GM03348 (cell line): ENCODE results near the gene IMPA2.
"Not testable (repeated sequence)": the region's sequence is repeated elsewhere in the genome, so short reads cannot be mapped to it uniquely, and the experiment has no call there.

Experiments used
- DNase-seq: peaks from one replicate; pipeline ENCODE4 v3.0.0; 2012; ENCODE audit warnings: low spot score

IMPA2 gene

DNA sequence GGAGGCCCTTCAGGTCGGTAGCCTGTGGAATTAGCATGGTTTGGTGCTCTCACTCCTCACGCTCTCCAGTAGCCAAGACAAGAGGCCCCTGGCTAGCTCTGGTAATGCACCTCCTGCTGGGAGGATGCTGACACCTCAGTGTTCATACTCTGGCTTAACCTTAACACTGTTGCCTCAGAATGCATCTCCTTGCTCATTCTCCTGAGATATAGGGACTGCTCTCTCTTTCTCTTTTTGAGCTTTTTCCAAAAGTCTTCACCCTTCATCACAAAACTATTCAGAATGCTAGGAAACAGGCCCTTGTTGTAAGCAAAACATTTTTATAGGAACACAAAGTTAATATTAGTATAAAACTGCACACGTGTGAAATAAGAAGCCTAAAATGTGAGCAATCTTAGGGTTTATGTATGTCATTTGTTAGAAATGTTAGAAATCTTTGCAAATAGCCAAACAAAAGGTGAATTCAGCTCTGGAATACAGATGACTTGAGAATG lies 17.3 kb upstream of the IMPA2 start:
- no peak for DNase-seq

DNA sequence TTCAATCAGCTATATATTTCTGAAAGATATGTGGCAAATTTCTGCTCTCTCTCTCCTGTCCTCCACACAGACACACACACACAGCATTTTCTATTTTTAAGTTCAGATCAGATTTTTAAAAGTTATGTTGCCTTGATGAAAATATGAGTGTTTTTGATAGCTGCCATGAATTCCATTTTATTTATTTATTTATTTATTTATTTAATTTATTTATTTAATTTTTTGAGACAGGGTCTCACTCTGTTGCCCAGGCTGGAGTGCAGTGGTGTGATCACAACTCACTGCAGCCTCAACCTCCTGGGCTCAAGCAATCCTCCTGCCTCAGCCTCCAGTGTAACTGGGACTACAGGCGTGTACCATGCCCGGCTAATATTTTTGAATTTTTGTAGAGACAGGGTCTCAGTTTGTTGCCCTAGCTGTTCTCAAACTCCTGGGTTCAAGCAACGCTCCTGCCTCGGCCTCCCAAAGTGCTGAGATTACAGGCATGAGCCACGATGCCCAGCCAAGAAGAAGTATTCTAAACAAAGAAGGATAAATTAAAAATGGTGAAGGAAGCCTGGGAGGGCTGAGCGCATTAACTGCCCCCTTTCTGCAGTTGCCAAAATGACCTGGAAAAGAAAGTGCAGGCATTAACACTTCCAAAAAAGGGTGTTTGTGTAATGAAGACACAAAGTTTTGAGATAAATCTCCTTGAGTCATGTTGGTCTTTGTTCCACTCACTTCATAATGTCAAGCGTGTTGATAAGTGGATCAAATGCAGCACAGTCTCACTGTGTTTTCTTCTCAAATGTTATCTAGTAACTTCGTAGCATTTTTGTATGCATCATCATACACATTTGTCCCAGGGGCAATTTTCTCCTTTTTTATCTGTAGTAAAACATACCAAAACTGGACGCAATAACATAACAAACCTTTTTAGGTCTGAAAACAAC lies 11.1 kb upstream of the IMPA2 start:
- DNase-seq: no peak

DNA sequence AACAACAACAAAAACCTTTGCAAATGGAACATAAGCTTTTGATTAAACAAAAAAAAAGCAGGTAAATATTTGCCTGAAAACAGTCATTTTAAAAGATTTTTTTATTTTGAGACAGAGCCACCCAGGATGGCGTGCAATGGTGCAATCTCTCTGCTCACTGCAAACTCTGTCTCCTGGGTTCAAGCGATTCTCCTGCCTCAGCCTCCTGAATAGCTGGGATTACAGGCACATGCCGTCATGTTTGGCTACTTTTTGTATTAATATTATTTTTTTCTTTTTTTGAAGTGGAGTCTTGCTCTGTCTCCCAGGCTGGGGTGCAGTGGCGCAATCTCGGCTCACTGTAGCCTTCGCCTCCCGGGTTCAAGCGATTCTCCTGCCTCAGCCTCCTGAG lies 10.5 kb upstream of the IMPA2 start:
- DNase-seq: not testable (repeated sequence)

DNA sequence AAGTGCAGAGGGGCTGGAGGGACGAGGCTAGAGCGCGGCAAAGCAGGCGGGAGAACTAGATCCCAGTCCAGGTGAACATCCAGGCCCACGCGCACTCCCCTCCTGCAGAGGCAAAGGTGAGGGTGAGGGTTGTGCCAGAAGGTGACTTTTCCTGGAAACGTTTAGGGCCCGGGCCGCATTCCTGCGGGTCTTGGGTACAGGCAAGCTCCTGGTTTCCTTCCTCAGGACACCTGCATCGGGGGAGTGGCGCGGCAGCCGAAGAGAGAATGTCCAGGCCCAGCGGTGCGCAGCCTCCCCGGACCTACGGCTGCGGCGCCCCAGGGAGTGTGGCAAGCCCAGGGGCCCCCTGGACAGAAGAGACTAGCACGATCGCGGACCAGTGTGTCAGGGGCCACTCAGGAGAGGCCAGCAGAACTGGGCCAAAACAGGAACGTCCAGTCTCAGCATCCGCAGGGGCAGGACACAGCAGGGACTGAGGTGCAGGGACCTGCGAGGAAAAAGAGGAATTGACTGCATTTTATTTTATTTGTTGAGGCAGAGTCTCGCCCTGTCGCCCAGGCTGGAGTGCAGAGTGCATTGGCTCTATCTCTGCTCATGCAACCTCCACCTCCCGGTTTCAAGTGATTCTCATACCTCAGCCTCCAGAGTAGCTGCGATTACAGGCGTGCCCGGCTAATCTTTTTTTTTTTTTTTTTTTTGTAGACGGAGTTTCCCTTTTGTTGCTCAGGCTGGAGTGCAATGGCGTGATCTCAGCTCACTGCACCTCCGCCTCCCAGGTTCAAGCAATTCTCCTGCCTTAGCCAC lies 8.7 kb upstream of the IMPA2 start:
- DNase-seq: no peak

DNA sequence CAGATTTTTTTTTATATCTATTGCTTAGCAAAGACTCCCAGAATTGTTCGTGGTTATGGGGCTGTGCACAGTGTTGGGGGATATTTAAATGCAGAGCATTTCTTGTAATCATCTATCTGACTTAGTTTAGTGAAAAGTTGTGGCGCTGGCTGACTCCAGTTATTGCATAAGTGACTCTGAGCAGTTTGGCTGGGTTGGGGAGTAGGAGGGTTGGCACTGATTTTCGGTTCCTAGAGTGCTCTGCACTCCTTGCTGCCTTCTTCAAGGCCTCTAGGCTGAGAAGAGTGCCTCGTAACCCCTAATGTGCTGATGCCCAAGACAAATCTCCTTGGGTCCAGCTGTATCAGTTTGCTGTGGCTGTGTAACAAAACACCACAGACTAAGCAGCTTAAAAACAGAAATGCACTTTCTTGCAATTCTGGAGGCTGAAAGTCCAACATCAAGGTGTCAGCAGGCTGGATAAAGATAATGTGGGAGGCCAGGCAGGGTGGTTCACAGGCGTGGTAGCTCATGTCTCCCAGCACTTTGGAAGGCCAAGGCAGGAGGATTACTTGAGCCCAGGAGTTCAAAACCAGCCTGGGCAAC lies 6.5 kb upstream of the IMPA2 start:
- DNase-seq: no peak

DNA sequence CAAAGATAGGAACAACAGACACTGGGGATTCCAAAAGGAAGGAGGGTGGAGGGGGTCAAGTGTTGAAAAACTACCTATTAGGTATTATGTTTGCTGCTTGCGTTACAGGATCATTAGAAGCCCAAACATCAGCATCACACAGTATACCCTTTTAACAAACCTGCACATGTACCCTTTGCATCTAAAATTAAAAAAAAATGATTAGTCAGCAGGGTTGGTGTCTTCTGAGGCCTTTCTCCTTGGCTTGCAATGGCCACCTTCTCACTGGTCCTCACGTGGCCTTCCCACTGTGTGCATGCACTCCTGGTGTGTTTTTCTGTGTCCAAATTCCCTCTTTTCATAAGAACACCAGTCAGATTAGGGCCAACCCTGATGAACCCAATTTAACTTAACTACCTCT lies 5.6 kb upstream of the IMPA2 start:
- DNase-seq: no peak

DNA sequence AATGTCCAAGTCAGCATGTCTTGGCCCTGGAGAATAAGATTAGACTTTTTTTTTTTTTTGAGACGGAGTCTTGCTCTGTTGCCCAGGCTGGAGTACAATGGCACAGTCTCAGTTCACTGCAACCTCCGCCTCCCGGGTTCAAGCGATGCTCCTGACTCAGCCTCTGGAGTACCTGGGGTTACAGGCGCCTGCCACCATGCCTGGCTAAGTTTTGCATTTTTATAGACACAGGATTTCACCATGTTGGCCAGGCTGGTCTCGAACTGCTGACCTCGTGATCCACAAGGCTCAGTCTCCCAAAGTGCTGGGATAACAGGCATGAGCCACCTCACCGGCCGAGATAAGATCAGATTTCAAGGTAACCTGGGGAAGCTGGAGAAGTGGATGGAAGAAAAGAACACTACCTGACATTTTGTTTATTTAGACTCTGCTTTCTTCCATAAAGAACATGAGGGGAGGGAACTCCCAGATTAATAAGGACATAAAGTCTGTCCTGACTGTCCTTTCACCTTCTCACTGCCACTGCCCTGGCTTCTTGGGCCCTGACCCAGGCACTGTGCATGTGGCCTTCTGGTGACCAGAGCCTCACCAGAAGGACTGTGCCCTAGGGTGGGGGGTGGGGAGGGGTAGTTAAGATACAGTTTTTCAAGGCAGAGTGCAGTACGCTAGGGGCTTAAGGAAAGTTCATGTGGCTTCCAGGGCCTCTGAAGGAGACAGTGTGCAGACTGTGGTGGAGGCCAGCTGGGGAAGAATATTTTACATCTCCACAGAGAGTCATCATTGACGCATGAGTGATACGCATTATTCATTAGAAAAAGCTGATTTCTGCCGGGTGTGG lies 4.8 kb upstream of the IMPA2 start:
- DNase-seq: no peak

DNA sequence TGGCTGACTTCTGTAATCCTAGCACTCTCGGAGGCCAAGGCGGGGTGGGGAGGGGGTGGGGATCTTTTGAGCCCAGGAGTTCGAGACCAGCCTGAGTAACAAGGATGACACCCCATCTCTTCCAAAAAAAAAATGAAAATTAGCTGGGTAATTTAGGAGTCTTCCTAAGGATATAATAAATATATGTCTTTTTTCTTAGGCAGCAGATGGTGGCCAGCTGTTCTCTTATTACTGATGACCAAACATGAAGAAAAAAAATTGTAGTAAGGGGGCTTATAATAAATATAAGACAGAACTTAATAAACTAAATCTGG lies 4.2 kb upstream of the IMPA2 start:
- no peak for DNase-seq

DNA sequence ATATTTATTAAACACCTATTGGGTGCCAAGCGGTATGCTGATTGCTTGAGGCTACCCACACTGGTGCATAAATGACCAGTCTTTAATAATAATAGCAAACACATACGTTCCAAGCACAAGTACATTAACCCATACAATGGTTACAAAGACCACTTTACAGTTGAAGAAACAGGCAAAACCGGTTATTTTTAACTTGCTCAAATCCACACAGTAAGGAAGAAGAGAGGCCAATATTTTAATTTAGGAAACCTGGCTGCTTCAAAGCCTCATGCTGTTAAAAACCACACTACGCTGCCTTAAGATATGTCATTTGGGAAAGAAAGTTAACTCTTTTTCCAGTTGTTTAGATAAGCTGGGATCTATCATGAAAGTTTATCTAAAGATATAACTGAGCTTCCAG lies 2.4 kb upstream of the IMPA2 start:
- no peak for DNase-seq

DNA sequence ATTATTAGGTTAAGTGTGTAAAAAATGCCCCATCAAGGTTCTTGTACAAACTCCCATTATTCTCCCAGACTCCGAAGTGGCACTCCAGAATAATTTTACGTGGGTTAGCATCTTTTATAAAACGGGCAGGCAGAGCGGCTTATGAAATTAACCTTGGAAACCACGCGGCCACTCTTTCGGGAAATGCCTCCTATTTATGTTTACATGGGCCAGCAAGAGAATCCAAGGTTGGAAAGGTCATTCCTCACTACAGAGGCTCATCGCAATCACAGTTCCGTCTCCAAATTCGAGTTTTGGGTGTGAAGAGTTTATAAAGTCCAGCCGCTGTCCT lies 1.2 kb upstream of the IMPA2 start:
- no peak for DNase-seq

DNA sequence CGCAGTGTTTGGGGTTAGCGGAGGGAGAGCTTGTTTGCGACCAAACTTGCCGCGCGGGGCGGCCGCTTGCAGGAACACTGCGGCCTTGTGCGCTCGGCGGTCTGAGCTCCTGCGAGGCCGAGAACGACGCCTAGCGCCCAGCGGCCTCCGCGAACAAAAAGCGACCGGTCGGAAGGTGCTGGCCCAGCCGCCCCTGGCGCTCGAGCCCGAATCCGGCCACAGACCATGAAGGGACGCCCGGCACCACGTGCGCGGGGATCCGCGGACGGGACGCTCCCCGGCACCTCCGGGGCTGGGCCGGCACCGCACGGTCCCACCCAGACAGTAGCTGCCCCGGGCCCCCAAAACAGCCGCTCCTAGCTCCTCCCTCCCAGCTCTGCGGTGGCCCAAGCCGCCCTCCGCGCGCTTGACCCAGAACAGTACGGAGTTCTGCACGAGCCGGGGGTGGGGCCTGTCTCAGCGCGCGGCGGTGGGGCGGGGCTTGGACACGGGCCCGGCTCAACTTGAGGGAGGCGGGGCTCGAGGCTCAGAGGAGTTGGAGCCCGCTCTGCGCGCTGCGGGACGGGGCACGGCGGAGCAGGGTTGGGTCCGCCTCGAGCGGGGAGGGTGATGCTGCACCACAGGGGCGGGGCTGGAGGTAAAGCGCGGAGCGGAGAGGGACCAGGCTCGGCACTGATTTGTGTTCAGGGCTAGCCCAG lies 664 bp upstream of the IMPA2 start:
- DNase-seq: peak; percentile 57

DNA sequence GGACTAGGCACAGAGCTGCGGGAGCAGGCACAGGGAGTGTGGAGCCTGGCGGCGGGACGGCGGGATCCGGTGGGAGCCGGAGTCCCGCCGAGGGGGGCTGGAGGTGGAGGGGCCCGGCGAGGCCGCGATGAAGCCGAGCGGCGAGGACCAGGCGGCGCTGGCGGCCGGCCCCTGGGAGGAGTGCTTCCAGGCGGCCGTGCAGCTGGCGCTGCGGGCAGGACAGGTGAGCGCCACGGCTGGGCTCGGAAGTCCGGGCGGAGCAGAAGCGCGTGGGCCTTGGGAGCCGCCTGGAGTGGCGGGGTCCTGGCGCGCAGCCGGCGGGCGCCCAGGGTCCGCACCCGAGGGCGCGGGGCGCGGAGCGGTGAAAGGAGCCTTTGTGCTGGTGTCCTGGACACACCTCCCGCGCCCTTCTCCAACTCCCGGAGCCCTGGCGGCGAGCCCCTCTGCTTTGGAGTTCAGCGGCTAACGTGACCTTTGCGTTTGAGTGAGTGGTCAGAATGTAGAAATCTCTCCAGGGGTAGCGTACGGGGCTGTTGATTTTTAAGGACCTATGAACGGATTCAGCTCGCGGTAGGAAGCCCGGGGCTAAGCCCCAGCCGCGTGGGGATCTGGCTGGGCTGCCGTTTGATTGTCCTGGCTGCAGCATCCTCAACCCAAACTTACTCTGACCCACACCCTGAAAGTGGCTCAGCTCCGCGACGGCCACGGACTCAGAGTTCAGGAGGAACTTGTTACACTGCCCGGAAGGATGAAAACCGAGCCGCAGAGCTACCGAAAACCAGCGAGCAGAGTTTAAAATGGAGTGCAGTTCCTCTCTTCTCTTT lies 448 bp downstream of the IMPA2 start:
- DNase-seq: peak; percentile 21

DNA sequence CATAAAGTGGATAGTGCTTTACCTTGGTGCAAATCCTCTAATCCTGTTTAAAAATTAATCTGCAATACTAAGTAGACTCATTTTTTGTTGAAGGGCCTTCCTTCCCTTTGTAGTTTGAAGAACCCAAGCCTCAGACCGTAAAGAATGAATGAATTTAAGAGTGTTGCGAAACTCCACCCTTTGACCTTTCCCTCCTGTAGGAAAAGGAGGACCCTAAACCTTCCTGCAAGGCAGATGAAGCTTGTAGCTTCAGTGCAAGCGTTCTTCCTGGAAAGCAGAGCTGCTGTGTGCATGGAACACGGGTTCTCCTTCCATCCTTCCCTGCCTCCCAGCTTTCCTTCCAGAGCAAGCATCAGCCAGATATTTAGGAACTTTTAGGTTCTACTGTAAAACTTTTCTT lies 1.7 kb downstream of the IMPA2 start:
- no peak for DNase-seq

DNA sequence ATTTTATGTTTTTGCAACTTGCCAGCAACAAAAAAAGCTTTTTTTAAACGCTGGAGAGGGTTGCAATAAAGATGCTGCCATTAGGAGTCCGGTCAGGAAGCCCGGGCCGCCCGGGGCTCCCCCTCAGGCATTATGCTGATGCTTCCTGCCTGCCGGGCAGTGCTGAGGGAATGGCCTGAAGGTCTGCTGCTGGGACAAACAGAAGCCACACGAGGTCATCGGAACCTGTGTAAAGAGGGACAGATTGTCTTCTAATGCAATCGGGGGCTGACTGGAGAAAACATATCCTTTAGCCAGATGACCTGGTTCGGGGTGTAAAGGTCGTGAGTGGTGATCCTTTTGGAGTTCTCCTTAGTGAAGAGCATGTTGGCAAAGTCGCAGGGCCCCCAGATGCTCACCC lies 2.3 kb downstream of the IMPA2 start:
- no peak for DNase-seq

DNA sequence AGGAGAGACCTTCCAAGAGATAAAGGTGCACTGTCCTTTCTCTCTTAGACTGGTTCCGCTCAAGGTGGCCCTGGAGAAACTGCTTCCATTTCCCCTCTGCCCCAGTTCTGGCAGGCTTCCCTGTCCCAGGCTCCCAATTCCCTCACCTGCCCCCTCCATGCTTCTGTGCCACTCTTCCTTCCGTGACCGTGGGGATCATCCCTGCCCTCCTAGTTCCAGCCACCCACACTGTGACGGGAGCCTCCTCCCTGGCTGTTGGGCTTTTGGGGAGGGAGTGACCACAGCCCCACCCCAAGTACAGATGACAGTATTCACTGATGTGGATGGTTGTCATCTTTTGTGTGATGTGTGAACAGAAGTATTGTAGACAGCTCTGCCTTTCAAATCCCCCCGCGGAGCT lies 2.8 kb downstream of the IMPA2 start:
- DNase-seq: no peak

DNA sequence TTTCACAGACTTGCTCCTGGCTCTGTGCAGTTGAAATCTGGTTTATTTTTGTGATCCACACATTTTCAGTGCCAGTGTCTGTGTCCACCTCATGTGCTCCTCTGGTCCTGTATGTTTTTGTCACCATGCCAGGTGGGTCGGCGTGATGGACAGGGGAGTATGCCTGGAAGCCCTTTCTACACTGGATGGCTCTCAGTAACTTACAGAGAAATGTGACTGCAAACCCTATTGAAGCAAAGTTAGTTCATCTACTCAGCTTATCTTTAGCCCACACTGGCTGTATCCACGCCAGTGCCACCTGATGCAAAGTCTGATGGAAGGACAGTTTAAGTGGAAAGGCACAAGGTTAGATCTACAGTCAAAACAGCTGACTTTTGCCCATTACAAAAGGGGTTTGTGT lies 4.3 kb downstream of the IMPA2 start:
- no peak for DNase-seq

DNA sequence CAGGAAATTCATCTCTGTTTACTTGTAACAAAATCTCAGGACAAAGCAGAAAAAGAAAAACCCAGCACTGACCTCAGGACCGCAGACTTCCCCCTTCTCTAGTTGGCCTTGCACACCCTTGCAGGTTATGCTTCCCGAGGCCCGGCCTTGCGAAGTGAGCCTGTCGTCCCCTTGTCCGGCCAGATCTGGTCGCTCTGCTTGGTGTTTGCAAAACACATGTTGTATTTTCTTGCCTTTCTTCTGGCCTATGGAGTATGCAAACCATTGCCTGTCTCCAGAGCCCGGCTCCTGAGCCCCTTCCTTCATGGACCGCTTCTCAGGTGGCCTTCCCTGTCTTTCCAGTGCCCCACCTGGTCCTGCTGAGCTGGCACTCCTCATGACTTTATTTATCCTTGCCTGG lies 4.8 kb downstream of the IMPA2 start:
- DNase-seq: no peak

DNA sequence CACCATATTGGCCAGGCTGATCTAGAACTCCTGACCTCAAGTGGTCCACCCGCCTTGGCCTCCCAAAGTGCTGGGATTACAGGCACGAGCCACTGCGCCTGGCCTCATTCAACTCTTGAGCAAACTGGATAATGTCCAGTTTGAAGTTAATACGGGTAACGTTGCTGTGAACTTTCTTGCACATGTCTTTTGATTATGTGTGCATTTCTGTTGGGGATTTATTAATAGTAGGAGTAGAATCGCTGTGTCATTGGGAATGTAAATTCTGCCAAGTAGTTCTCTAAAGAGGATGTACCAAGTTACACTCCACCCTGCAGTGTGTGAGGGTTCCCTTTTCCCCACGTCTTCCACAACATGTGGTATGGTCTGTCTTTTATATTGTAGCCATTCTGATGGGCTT lies 6.2 kb downstream of the IMPA2 start:
- DNase-seq: peak; percentile 46

DNA sequence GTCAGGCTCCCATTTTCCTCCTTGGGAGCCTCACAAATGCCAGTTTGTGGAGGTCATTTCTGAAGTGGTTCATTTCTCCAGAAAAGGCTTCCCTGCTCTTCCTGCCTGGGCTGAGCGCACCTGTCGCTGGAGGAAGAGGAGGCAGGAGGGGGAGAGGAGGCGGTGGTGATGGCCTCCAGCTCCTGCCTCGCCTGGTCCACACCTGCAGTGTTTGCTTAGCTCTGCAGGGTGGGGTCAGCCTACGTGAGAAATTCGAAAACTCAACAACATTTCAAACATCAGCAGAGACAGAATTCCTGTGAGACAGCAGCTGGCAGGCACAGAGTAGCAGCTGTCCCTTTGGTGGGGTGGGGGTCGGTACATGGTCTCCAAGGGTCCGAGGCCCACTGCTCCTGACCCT lies 7.9 kb downstream of the IMPA2 start:
- no peak for DNase-seq

DNA sequence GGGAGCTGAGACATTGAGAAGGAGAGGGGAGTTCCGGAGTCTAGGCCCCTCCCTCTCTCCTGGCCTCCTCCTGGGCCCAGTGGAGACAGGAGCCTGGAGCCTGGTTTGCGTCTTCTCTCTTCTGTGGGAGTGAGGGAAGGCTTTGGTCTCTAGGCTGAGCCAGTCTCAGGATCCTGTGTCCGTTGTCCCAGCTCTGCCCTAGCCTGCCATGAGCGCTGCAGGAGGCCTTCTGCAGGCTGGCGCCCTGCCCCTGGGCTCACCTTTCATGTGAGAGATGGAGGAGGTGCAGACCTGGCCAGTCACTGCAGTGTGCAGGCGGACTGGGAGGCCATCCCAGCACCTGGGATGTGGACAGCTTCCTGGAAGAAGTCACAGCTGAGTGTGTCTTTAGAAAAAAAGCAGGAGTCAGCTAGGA lies 8.7 kb downstream of the IMPA2 start:
- DNase-seq: no peak

DNA sequence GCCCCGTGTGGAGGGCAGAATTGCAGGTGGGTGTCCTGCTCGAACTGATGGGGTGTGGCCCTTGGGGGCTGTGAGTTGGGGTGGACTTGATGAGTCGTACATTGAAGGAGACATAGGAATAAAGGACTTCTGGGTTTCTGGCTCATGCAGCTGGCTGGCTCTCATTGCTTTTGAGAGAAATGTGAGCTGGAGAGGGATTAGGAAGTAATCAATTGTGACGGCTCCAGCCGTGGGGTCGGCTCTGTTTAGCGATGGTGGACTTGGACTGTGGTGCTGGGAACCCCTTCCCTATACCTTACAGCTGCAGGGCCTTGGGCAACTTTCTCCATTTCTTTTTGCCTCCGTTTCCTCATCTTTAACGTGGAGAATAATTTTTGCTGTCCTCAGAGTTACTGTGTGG lies 9.2 kb downstream of the IMPA2 start:
- no peak for DNase-seq
